K562 (cell line): ENCODE measurements around the gene OR8B2.
"Not testable (repeated sequence)": the region's sequence is repeated elsewhere in the genome, so short reads cannot be mapped to it uniquely, and the experiment has no call there.

Experiments used
- ATF1 ChIP-seq, 2 experiments: fragments of 450-650 bp in 1 of 2; IDR thresholded peaks; 2 replicates each; pipeline ENCODE4 v1.6.1; 2016; ENCODE audit warnings: missing compliant biosample characterization in 1 of 2, missing genetic modification characterization in 1 of 2
- CREB1 ChIP-seq, 2 experiments: sonication (generic) in 1 of 2; formaldehyde crosslinking in 1 of 2; IDR thresholded peaks; 2 replicates each; pipeline versions ENCODE4 v1.6.1 to v1.8.0; 2012 to 2022; ENCODE audit warnings: inconsistent platforms in 1 of 2, mild to moderate bottlenecking in 1 of 2, missing genetic modification reagents in 1 of 2, moderate library complexity in 1 of 2
- EP300 ChIP-seq: IDR thresholded peaks from 2 replicates; pipeline ENCODE4 v1.6.1; 2012; ENCODE audit warnings: low read length, improper control_type of control experiment
- HDAC1 ChIP-seq, 2 experiments: fragments of 450-650 bp; IDR thresholded peaks; 2 replicates each; pipeline ENCODE4 v1.6.1; 2016 to 2017; ENCODE audit warnings: inconsistent platforms in 1 of 2, mild to moderate bottlenecking in 1 of 2, moderate library complexity in 1 of 2
- HMG20B ChIP-seq: fragments of 250-450 bp; sonication (Bioruptor Pico); IDR thresholded peaks from 2 replicates; pipeline ENCODE4 v1.5.0; 2021; ENCODE audit warnings: mild to moderate bottlenecking
- NONO ChIP-seq, 2 experiments: fragments of 200-400 bp in 1 of 2; fragments of 450-650 bp in 1 of 2; formaldehyde crosslinking in 1 of 2; IDR thresholded peaks; 2 replicates each; pipeline ENCODE4 v1.6.1; 2017; ENCODE audit warnings: low read depth in 2 of 2, mild to moderate bottlenecking in 2 of 2, moderate library complexity in 2 of 2, low read length in 1 of 2
- PHB ChIP-seq: fragments of 250-450 bp; sonication (Bioruptor Pico); IDR thresholded peaks from 2 replicates; pipeline ENCODE4 v1.5.0; 2021
- POLR2AphosphoS5 ChIP-seq: IDR thresholded peaks from 2 replicates; pipeline ENCODE4 v1.6.1; 2011; ENCODE audit warnings: mild to moderate bottlenecking, low read depth, low read length, moderate library complexity; ENCODE audit not compliant: control insufficient read depth, insufficient read depth
- ZNF384 ChIP-seq: IDR thresholded peaks from 2 replicates; pipeline ENCODE4 v1.6.1; 2012; ENCODE audit warnings: low read depth, low read length, improper control_type of control experiment
- TF ChIP-seq, protein P1 (sequence below), 3 experiments: IDR thresholded peaks in 2 of 3; conservative IDR thresholded peaks in 1 of 3; 2 replicates each; pipeline ENCODE4 v1.5.1; 2011 to 2012; ENCODE audit warnings: low read length in 3 of 3, mild to moderate bottlenecking in 3 of 3, control low read depth in 2 of 3, improper control_type of control experiment in 1 of 3, inconsistent platforms in 1 of 3, low read depth in 1 of 3, mixed read lengths in 1 of 3, moderate library complexity in 1 of 3; ENCODE audit not compliant: insufficient read depth in 2 of 3
- TF ChIP-seq, protein P2 (sequence below): sonication (generic); formaldehyde crosslinking; IDR thresholded peaks from 2 replicates; pipeline ENCODE4 v1.8.1; 2023; ENCODE audit warnings: mild to moderate bottlenecking, missing genetic modification reagents
- TF ChIP-seq, protein P3 (sequence below): sonication (generic); formaldehyde crosslinking; IDR thresholded peaks from 2 replicates; pipeline ENCODE4 v1.8.0; 2022; ENCODE audit warnings: missing genetic modification reagents, mild to moderate bottlenecking, borderline replicate concordance

DNA sequence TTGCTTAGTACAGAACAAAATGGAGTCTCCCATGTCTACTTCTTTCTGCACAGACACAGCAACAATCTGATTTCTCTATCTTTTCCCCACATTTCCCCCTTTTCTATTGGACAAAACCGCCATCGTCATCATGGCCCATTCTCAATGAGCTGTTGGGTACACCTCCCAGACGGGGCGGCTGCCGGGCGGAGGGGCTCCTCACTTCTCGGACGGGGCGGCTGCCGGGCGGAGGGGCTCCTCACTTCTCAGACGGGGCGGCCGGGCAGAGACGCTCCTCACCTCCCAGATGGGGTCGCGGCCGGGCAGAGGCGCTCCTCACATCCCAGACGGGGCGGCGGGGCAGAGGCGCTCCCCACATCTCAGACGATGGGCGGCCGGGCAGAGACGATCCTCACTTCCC, 18.9 kb upstream of the OR8B2 start:
- TF ChIP-seq, protein P1, sequence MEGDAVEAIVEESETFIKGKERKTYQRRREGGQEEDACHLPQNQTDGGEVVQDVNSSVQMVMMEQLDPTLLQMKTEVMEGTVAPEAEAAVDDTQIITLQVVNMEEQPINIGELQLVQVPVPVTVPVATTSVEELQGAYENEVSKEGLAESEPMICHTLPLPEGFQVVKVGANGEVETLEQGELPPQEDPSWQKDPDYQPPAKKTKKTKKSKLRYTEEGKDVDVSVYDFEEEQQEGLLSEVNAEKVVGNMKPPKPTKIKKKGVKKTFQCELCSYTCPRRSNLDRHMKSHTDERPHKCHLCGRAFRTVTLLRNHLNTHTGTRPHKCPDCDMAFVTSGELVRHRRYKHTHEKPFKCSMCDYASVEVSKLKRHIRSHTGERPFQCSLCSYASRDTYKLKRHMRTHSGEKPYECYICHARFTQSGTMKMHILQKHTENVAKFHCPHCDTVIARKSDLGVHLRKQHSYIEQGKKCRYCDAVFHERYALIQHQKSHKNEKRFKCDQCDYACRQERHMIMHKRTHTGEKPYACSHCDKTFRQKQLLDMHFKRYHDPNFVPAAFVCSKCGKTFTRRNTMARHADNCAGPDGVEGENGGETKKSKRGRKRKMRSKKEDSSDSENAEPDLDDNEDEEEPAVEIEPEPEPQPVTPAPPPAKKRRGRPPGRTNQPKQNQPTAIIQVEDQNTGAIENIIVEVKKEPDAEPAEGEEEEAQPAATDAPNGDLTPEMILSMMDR (IDR thresholded peaks at IDR 0.05 in 2 of 3, conservative IDR thresholded peaks at IDR 0.05 in 1 of 3; ENCODE audit: insufficient read depth in 2 of 3, low read depth in 1 of 3, low read length in 3 of 3) = not testable (repeated sequence)
- TF ChIP-seq, protein P2, sequence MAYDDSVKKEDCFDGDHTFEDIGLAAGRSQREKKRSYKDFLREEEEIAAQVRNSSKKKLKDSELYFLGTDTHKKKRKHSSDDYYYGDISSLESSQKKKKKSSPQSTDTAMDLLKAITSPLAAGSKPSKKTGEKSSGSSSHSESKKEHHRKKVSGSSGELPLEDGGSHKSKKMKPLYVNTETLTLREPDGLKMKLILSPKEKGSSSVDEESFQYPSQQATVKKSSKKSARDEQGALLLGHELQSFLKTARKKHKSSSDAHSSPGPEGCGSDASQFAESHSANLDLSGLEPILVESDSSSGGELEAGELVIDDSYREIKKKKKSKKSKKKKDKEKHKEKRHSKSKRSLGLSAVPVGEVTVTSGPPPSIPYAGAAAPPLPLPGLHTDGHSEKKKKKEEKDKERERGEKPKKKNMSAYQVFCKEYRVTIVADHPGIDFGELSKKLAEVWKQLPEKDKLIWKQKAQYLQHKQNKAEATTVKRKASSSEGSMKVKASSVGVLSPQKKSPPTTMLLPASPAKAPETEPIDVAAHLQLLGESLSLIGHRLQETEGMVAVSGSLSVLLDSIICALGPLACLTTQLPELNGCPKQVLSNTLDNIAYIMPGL (CRISPR knock-in tag) = not testable (repeated sequence)
- not testable (repeated sequence) for TF ChIP-seq NONO (IDR thresholded peaks at IDR 0.05; ENCODE audit: low read depth in 2 of 2, low read length in 1 of 2); CREB1 (IDR thresholded peaks at IDR 0.05); CREB1 (CRISPR knock-in tag; IDR thresholded peaks at IDR 0.05); PHB (CRISPR knock-in tag); HMG20B (CRISPR knock-in tag); EP300; ATF1 (CRISPR knock-in tag; IDR thresholded peaks at IDR 0.05); ATF1 (tag; IDR thresholded peaks at IDR 0.05); POLR2AphosphoS5; ZNF384; HDAC1 (IDR thresholded peaks at IDR 0.05)
- TF ChIP-seq, protein P3, sequence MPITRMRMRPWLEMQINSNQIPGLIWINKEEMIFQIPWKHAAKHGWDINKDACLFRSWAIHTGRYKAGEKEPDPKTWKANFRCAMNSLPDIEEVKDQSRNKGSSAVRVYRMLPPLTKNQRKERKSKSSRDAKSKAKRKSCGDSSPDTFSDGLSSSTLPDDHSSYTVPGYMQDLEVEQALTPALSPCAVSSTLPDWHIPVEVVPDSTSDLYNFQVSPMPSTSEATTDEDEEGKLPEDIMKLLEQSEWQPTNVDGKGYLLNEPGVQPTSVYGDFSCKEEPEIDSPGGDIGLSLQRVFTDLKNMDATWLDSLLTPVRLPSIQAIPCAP = not testable (repeated sequence)
